Stimulated activated CD8-positive, alpha-beta memory T cell treated with anti-CD3 and anti-CD28 coated beads, Interleukin-4, amount 100 ng/mL, for 24 hours (primary cell): ENCODE results near the gene LAMC3.

Source experiments
- DNase-seq: peaks from one replicate; pipeline ENCODE4 v3.0.0-alpha.2; 2020; ENCODE audit warnings: low read depth

LAMC3 gene

GRCh38 chr9:131011274-131012022 lies 2.5 kb downstream of the LAMC3 start:
- DNase-seq, result no peak

GRCh38 chr9:131012023-131012334 lies 3.0 kb downstream of the LAMC3 start:
- DNase-seq, result no peak

- no peak for DNase-seq
Measured at GRCh38 chr9:131012396-131012917, 3.5 kb downstream of the LAMC3 start.

- no peak for DNase-seq
Measured at GRCh38 chr9:131013015-131013755, 4.2 kb downstream of the LAMC3 start.

GRCh38 chr9:131013771-131014676 lies 5.0 kb downstream of the LAMC3 start:
- no peak for DNase-seq

- DNase-seq, result no peak
Measured at GRCh38 chr9:131015112-131015511, 6.1 kb downstream of the LAMC3 start.

- DNase-seq, result no peak
Measured at GRCh38 chr9:131015876-131016397, 7.0 kb downstream of the LAMC3 start.

GRCh38 chr9:131017067-131017466 lies 8.1 kb downstream of the LAMC3 start:
- DNase-seq, result no peak

GRCh38 chr9:131018621-131019020 lies 9.6 kb downstream of the LAMC3 start:
- DNase-seq, result no peak

GRCh38 chr9:131019388-131020239 lies 10.6 kb downstream of the LAMC3 start:
- DNase-seq, result no peak

- DNase-seq, result no peak
Measured at GRCh38 chr9:131020388-131020787, 11.4 kb downstream of the LAMC3 start.

- DNase-seq, result no peak
Measured at GRCh38 chr9:131020862-131021261, 11.9 kb downstream of the LAMC3 start.

GRCh38 chr9:131021785-131022184 lies 12.8 kb downstream of the LAMC3 start:
- DNase-seq, result no peak

- DNase-seq, result no peak
Measured at GRCh38 chr9:131024978-131025868, 16.2 kb downstream of the LAMC3 start.

GRCh38 chr9:131025953-131026858 lies 17.2 kb downstream of the LAMC3 start:
- DNase-seq, result no peak

- no peak for DNase-seq
Measured at GRCh38 chr9:131027048-131027871, 18.3 kb downstream of the LAMC3 start.

- DNase-seq, result no peak
Measured at GRCh38 chr9:131027872-131028179, 18.9 kb downstream of the LAMC3 start.

- DNase-seq, result no peak
Measured at GRCh38 chr9:131028221-131028884, 19.4 kb downstream of the LAMC3 start.
